HEK293T (cell line): Measurements from ENCODE around the gene CD274.
"Not testable (repeated sequence)": the region's sequence is repeated elsewhere in the genome, so short reads cannot be mapped to it uniquely, and the experiment has no call there.

Experiments
- CTCF ChIA-PET: fragments of 350-600 bp; formaldehyde crosslinking; extraction: SDS; loops from one replicate; lab custom pipeline; 2021; ENCODE audit warnings: antibody characterized with exemption, inconsistent platforms; lab: Yijun Ruan, JAX
- POLR2A ChIA-PET: fragments of 350-600 bp; formaldehyde crosslinking; extraction: SDS; loops from one replicate; lab custom pipeline; 2020; ENCODE audit warnings: antibody characterized with exemption, inconsistent platforms; lab: Yijun Ruan, JAX
- DNase-seq: peaks from one replicate; pipeline ENCODE4 v3.0.0; 2012; ENCODE audit warnings: mixed read lengths; ENCODE audit errors: extremely low spot score
- ARNT ChIP-seq: fragments of 450-650 bp; IDR thresholded peaks from 2 replicates; pipeline ENCODE4 v1.6.1; 2017; ENCODE audit warnings: mild to moderate bottlenecking
- BHLHE40 ChIP-seq: fragments of 450-650 bp; IDR thresholded peaks from 2 replicates; pipeline ENCODE4 v1.6.1; 2016; ENCODE audit warnings: mild to moderate bottlenecking, moderate library complexity, borderline replicate concordance
- CTBP1 ChIP-seq: fragments of 450-650 bp; IDR thresholded peaks from 2 replicates; pipeline ENCODE4 v1.6.1; 2016; ENCODE audit warnings: borderline replicate concordance
- ELF4 ChIP-seq: fragments of 450-650 bp; IDR thresholded peaks from 2 replicates; pipeline ENCODE4 v1.6.1; 2017; ENCODE audit warnings: antibody characterized with exemption
- FOXA1 ChIP-seq: fragments of 450-650 bp; IDR thresholded peaks from 2 replicates; pipeline ENCODE4 v1.6.1; 2016; ENCODE audit warnings: mild to moderate bottlenecking
- FOXK2 ChIP-seq: fragments of 450-650 bp; IDR thresholded peaks from 2 replicates; pipeline ENCODE4 v1.6.1; 2016; ENCODE audit warnings: mild to moderate bottlenecking
- FOXM1 ChIP-seq: fragments of 450-650 bp; IDR thresholded peaks from 2 replicates; pipeline ENCODE4 v1.6.1; 2017; ENCODE audit warnings: mild to moderate bottlenecking, borderline replicate concordance
- HDGF ChIP-seq: fragments of 450-650 bp; IDR thresholded peaks from 2 replicates; pipeline ENCODE4 v1.6.1; 2017; ENCODE audit warnings: antibody characterized with exemption, borderline replicate concordance
- L3MBTL2 ChIP-seq: fragments of 450-650 bp; conservative IDR thresholded peaks from 2 replicates; pipeline ENCODE4 v1.6.1; 2016; ENCODE audit warnings: mild to moderate bottlenecking
- LEF1 ChIP-seq: fragments of 450-650 bp; IDR thresholded peaks from 2 replicates; pipeline ENCODE4 v1.6.1; 2017; ENCODE audit warnings: mild to moderate bottlenecking, borderline replicate concordance
- NFRKB ChIP-seq: fragments of 450-650 bp; IDR thresholded peaks from 2 replicates; pipeline ENCODE4 v1.6.1; 2016; ENCODE audit warnings: mild to moderate bottlenecking, moderate library complexity
- PKNOX1 ChIP-seq: fragments of 450-650 bp; IDR thresholded peaks from 2 replicates; pipeline ENCODE4 v1.6.1; 2016
- SP1 ChIP-seq: fragments of 450-650 bp; IDR thresholded peaks from 2 replicates; pipeline ENCODE4 v1.6.1; 2017
- SUZ12 ChIP-seq: fragments of 450-650 bp; IDR thresholded peaks from 2 replicates; pipeline ENCODE4 v1.6.1; 2016; ENCODE audit warnings: mild to moderate bottlenecking
- TARDBP ChIP-seq: fragments of 450-650 bp; IDR thresholded peaks from 2 replicates; pipeline ENCODE4 v1.6.1; 2016
- ZNF384 ChIP-seq: fragments of 450-650 bp; IDR thresholded peaks from 2 replicates; pipeline ENCODE4 v1.6.1; 2016

Gene CD274

GRCh38 chr9:5489630-5490490, 39.5 kb downstream of the CD274 start:
- POLR2A ChIA-PET, result no interaction called here
- TF ChIP-seq LEF1 (no peak), ELF4 (no peak), ARNT (no peak), FOXM1 (no peak), SP1 (no peak), NFRKB (no peak), FOXA1 (no peak), L3MBTL2 (no peak), HDGF (no peak), BHLHE40 (no peak), ZNF384 (no peak), FOXK2 (no peak), CTBP1 (no peak), TARDBP (no peak), PKNOX1 (no peak), SUZ12 (no peak)
- DNase-seq, result no peak
- CTCF ChIA-PET, result no interaction called here

- no peak for DNase-seq
- POLR2A ChIA-PET, result no interaction called here
- TF ChIP-seq PKNOX1 (no peak), FOXA1 (no peak), BHLHE40 (no peak), HDGF (no peak), SUZ12 (no peak), TARDBP (no peak), FOXK2 (no peak), ARNT (no peak), L3MBTL2 (no peak), NFRKB (no peak), ZNF384 (no peak)
- CTCF ChIA-PET, result no interaction called here
These were observed 42.8 kb downstream of the CD274 start for GRCh38 chr9:5492965-5493678.

GRCh38 chr9:5493679-5494511, 43.6 kb downstream of the CD274 start:
- POLR2A ChIA-PET, result no interaction called here
- TF ChIP-seq HDGF (no peak), FOXM1 (no peak), PKNOX1 (no peak), ZNF384 (no peak), NFRKB (no peak), FOXA1 (no peak), SUZ12 (no peak), CTBP1 (no peak), ARNT (no peak), LEF1 (no peak), BHLHE40 (no peak), L3MBTL2 (no peak), FOXK2 (no peak), SP1 (no peak), TARDBP (no peak), ELF4 (no peak)
- DNase-seq, result no peak
- CTCF ChIA-PET, result no interaction called here

GRCh38 chr9:5494765-5495164, 44.4 kb downstream of the CD274 start:
- DNase-seq, CTCF ChIA-PET, POLR2A ChIA-PET: not testable (repeated sequence)

GRCh38 chr9:5499157-5499556, 48.8 kb downstream of the CD274 start:
- no peak for TF ChIP-seq PKNOX1
- TF ChIP-seq ARNT, result no peak
- no peak for TF ChIP-seq NFRKB
- TF ChIP-seq FOXA1, result no peak
- no peak for TF ChIP-seq BHLHE40
- ChIA-PET CTCF (interaction anchor here (0.6 kb wide), 1 partner anchor 16 kb away, joined by 4 read pairs; no protein-coding TSS in a partner anchor), POLR2A (no interaction called here)
- no peak for DNase-seq
